Measurements from ENCODE around the gene GJA4. TPM values are rescaled to one million over a fixed set of nuclear protein-coding genes. Genes with fewer than 3 reads are reported as not detected.

Gene GJA4
- total and polyA plus RNA-seq, 2 experiments from 2014 or later, result 2.5 to 3.7 TPM

DNA sequence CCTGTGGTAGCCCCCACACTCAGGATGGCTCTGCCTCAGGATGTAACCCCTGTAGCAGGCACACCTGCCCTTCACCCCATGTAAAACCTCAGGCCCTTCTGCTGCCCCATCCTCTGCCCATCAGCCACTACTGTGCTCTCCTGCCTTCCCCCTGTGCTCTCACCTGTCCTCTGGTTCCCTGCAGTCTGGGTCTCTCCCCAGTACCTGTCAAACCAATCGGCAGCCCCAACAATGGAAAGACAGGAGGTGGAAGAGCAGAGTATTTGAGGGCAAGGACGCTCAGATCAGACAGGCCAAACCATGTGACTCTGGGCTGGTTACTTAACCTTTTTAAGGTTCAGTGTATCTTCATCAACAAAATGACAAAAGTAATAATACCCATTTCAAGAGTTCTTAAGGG, 35.8 kb downstream of the GJA4 start:
- TF ChIP-seq CTCF (IDR thresholded peaks at IDR 0.05; ENCODE audit: poor library complexity) (no peak), EZH2 (IDR thresholded peaks at IDR 0.05; ENCODE audit: borderline replicate concordance) (no peak), EZH2phosphoT487 (IDR thresholded peaks at IDR 0.05; ENCODE audit: low read depth, severe bottlenecking, unreplicated experiment) (no peak)

DNA sequence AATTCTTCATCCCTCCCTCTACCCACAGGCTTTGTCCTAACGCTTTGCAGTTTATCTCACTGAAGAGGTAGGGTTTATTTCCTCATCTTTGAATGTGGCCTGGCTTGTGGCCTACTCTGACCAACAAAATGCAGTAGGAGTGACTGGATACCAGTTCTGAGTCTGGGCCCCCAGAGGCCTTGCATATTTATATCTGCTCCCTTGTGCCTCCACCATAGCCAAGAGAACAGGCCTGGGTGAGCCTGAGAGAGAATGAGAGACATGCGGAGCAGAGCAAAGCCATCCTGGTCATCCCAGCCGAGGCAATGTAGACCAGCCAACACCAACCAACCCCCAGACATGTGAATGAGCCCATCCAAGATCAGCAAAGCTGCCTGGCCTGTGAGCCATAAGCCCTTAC, 36.5 kb downstream of the GJA4 start:
- H3K79me2 ChIP-seq, result no peaks in the 10 kb centered on the region
- H4K20me1 ChIP-seq (ENCODE audit: insufficient read depth, poor library complexity, severe bottlenecking), result no peaks in the 10 kb centered on the region
- TF ChIP-seq EZH2phosphoT487 (IDR thresholded peaks at IDR 0.05; ENCODE audit: low read depth, severe bottlenecking, unreplicated experiment) (no peak), CTCF (IDR thresholded peaks at IDR 0.05; ENCODE audit: poor library complexity) (no peak), EZH2 (IDR thresholded peaks at IDR 0.05; ENCODE audit: borderline replicate concordance) (no peak)
- H3K9me3 ChIP-seq (ENCODE audit: low read depth), result no peaks in the 10 kb centered on the region
- no peak overlapping the region for H3K4me3 ChIP-seq
- no peak overlapping the region for H2AFZ ChIP-seq
- no peak overlapping the region for H3K27ac ChIP-seq
- peaks cover 15% of the 10 kb centered on the region for H3K4me1 ChIP-seq (ENCODE audit: insufficient read depth)
- 91% methylated on average over 3 of the region's 3 CpGs for WGBS (ENCODE audit: low lambda C conversion rate, missing lambda C conversion rate)
- no peak for DNase-seq (ENCODE audit: low spot score)
- H3K27me3 ChIP-seq, result no peaks in the 10 kb centered on the region
- no peak overlapping the region for H3K4me2 ChIP-seq
- no peaks in the 10 kb centered on the region for H3K9me2 ChIP-seq (replicated peaks; ENCODE audit: insufficient read depth)
- no peaks in the 10 kb centered on the region for H3K36me3 ChIP-seq (replicated peaks; ENCODE audit: insufficient read depth, low read depth)

More for the DNA sequence above, 35.8 kb downstream of the GJA4 start:
- no peak for DNase-seq (ENCODE audit: low spot score)
- Histone ChIP-seq H3K9me2 (replicated peaks; ENCODE audit: insufficient read depth) (no peaks in the 10 kb centered on the region), H3K4me1 (ENCODE audit: insufficient read depth) (peaks cover 15% of the 10 kb centered on the region), H3K4me3 (no peak overlapping the region), H3K27ac (no peak overlapping the region), H3K36me3 (replicated peaks; ENCODE audit: insufficient read depth, low read depth) (no peaks in the 10 kb centered on the region), H3K9me3 (ENCODE audit: low read depth) (no peaks in the 10 kb centered on the region), H4K20me1 (ENCODE audit: insufficient read depth, poor library complexity, severe bottlenecking) (no peaks in the 10 kb centered on the region), H3K27me3 (no peaks in the 10 kb centered on the region), H3K79me2 (no peaks in the 10 kb centered on the region), H3K4me2 (no peak overlapping the region), H2AFZ (no peak overlapping the region)
- 81% methylated on average over 2 of the region's 2 CpGs for WGBS (ENCODE audit: low lambda C conversion rate, missing lambda C conversion rate)

DNA sequence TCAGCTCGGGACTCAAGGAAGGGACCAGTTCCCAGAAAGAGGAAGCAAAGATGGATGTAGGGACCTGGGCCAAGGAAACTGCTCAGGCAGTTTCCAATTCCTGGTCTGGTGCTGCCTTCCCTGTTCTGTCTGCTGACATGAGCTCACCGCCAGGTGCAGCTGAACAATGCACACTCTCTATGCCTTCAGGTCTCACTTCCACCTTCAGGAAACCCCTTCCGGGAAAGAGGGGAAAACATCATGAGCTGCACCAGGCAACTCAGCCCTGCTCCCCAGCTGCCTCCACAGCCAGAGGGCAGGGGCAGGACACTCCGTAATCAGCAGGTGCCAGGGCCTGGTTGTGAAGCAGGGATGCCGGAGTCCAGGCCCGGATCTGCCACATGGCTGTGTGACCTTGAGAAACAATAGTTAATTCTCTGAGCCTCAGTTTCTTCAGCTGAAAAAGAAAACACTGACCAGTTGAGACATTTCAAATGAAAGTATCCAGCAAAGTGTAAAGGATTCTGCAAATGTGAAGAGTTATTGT, 39.0 kb downstream of the GJA4 start:
- Histone ChIP-seq H3K36me3 (replicated peaks; ENCODE audit: insufficient read depth, low read depth) (no peaks in the 10 kb centered on the region), H4K20me1 (ENCODE audit: insufficient read depth, poor library complexity, severe bottlenecking) (no peaks in the 10 kb centered on the region), H3K9me2 (replicated peaks; ENCODE audit: insufficient read depth) (no peaks in the 10 kb centered on the region), H3K4me1 (ENCODE audit: insufficient read depth) (no peaks in the 10 kb centered on the region), H3K27ac (no peak overlapping the region), H3K27me3 (no peaks in the 10 kb centered on the region), H3K4me3 (no peak overlapping the region), H3K9me3 (ENCODE audit: low read depth) (no peaks in the 10 kb centered on the region), H3K79me2 (no peaks in the 10 kb centered on the region), H2AFZ (no peak overlapping the region), H3K4me2 (no peak overlapping the region)
- no peak for DNase-seq (ENCODE audit: low spot score)
- no peak for TF ChIP-seq EZH2phosphoT487 (IDR thresholded peaks at IDR 0.05; ENCODE audit: low read depth, severe bottlenecking, unreplicated experiment)
- no peak for TF ChIP-seq CTCF (IDR thresholded peaks at IDR 0.05; ENCODE audit: poor library complexity)
- TF ChIP-seq EZH2 (IDR thresholded peaks at IDR 0.05; ENCODE audit: borderline replicate concordance), result no peak
- WGBS (ENCODE audit: low lambda C conversion rate, missing lambda C conversion rate), result 91% methylated on average over 6 of the region's 6 CpGs
